OCI-LY1 (cell line): ENCODE results near the gene CCDC102A.

Experiments
- CTCF ChIP-seq: fragments of 200-600 bp; sonication (generic), shearing (Covaris generic); IDR thresholded peaks from 2 replicates; pipeline ENCODE4 v1.5.1; 2017; ENCODE audit warnings: mild to moderate bottlenecking, antibody characterized with exemption, low read length, moderate library complexity, mixed read lengths
- EZH2 ChIP-seq: fragments of 200-600 bp; sonication (generic), shearing (Covaris generic); IDR thresholded peaks from 2 replicates; pipeline ENCODE4 v1.8.0; 2017; ENCODE audit warnings: borderline replicate concordance, mixed run types, mild to moderate bottlenecking, antibody characterized with exemption, low read length, moderate library complexity, mixed read lengths

- TF ChIP-seq CTCF (no peak), EZH2 (no peak)
Observed at GRCh38 chr16:57555831-57556230, 19.5 kb upstream of the CCDC102A start.
